Heart right ventricle (tissue), 16 donors: ENCODE data around the gene VANGL2. TPM values are rescaled to one million over a fixed set of nuclear protein-coding genes. Genes with fewer than 3 reads are reported as not detected.

Source experiments
- ATAC-seq, 8 donors: fragments of 200-7000 bp; cut with Tn5 transposase; one replicate each; pipeline ENCODE4 v1.9.1; 2020; ENCODE audit warnings: mild to moderate bottlenecking in 8 of 8, moderate library complexity in 8 of 8, moderate number of reproducible peaks in 1 of 8
- DNase-seq, 2 donors: peaks; one replicate each; pipeline ENCODE4 v3.0.0-alpha.2; 2020
- H3K27ac ChIP-seq, 10 donors: fragments of 200-600 bp; sonication (generic) in 2 of 10; one replicate each; pipeline versions ENCODE4 v1.5.0 to v1.8.0; 2020 to 2022; ENCODE audit warnings: mild to moderate bottlenecking in 3 of 10
- H3K27me3 ChIP-seq, 7 donors: fragments of 200-600 bp; one replicate each; pipeline ENCODE4 v1.8.0; 2021 to 2022; ENCODE audit warnings: mild to moderate bottlenecking in 2 of 7
- H3K36me3 ChIP-seq, 9 donors: fragments of 200-600 bp; sonication (generic) in 1 of 9; one replicate each; pipeline versions ENCODE4 v1.5.0 to v1.8.0; 2020 to 2022; ENCODE audit warnings: mild to moderate bottlenecking in 2 of 9
- H3K4me1 ChIP-seq, 9 donors: fragments of 200-600 bp; sonication (generic) in 1 of 9; one replicate each; pipeline versions ENCODE4 v1.5.0 to v1.8.0; 2020 to 2022; ENCODE audit warnings: mild to moderate bottlenecking in 4 of 9
- H3K4me3 ChIP-seq, 10 donors: fragments of 200-600 bp; sonication (generic) in 2 of 10; one replicate each; pipeline versions ENCODE4 v1.5.0 to v1.8.0; 2020 to 2022; ENCODE audit warnings: mild to moderate bottlenecking in 7 of 10, moderate library complexity in 2 of 10
- H3K9me3 ChIP-seq, 11 donors: fragments of 200-600 bp in 10 of 11; sonication (generic) in 2 of 11; one replicate each; pipeline versions ENCODE4 v1.5.0 to v1.8.0; 2013 to 2022; ENCODE audit warnings: mild to moderate bottlenecking in 2 of 11, control low read depth in 1 of 11, moderate library complexity in 1 of 11
- CTCF ChIP-seq, 9 donors: fragments of 200-600 bp; sonication (generic) in 2 of 9; IDR thresholded peaks; one replicate each; pipeline versions ENCODE4 v1.5.0 to v1.8.0; 2021 to 2022; ENCODE audit warnings: antibody characterized with exemption in 9 of 9, mild to moderate bottlenecking in 5 of 9, moderate library complexity in 1 of 9
- WGBS, 2 donors: extraction: QIAGEN DNeasy Blood & Tissue Kit; methylation state at CpG; one replicate each; pipeline ENCODE4 v1.1.7; 2013; ENCODE audit warnings: inconsistent platforms in 1 of 2; 5-methylcytosine and 5-hydroxymethylcytosine counted together
- intact Hi-C, 10 donors: fragments of 100-400 bp; cut with DNase I; formaldehyde crosslinking; loops; one replicate each; pipeline versions ENCODE4 v1.11.1 to v1.14.2; 2022
- polyA plus RNA-seq, 2 donors: library from polyadenylated mRNA; stranded (reverse); fragments of 200-250 nt; gene quantifications; one replicate each; pipeline ENCODE4 v1.2.3, GENCODE V29; 2013
- total RNA-seq, 10 donors: library from RNA; stranded (reverse); fragmentation: NEBNext Ultra II Directional in 3 of 10; extraction: Animal tissue kit (Norgen Biotek cat#: 25700) in 3 of 10; gene quantifications; one replicate each; pipeline versions ENCODE4 v1.2.1 to v1.2.4, GENCODE V29; 2021 to 2023
- donor health status: Arrhythmogenic right ventricular cardiomyopathy.
- donor health status: ischemic (EF 13 %, LVEDD 7.1; RV severe dilation, severe dysfunction).
- donor health status: healthy with polysubstance abuse.
- donor health status: DM: no; HTN: yes; CAD: no.
- donor health status: DM: no; HTN: no; CAD: no.
- donor health status: ischemic (EF 25% LVEDD 6.9; RV normal size, moderate dysfunction).
- donor health status: ischemic (EF 25% LVEDD 5.7; RV mildly dilated, moderate dysfunction).
- donor health status: healthy.
- donor health status: DM: yes; HTN: yes; CAD: no.
- donor health status: Ischemic cardiomyopathy.
- donor health status: ischemic (EF 35%, LVEDD 5.7; RV mildly dilated, moderate dysfunction).
- donor health status: nonischemic (EF 11% LVEDD 7.7; RV severe dilation, severe dysfunction).
- donor health status: DM: yes; HTN: yes; CAD: no.
- donor health status: PGD.
- donor health status: ischemic (EF 29% LVEDD 5.4; RV normal size, mild dysfunction).
- donor health status: nonischemic (EF 23%, LVEDD 6.1; RV moderate dilation, normal function).

VANGL2 gene
- total and polyA plus RNA-seq, 12 donors, result 0.68 to 4.1 (median 1.9) TPM

- Histone ChIP-seq H3K4me3 (no peak overlapping the region), H3K27ac (no peak overlapping the region), H3K27me3 (peaks cover 0 to 8% (median 0%) of the 10 kb centered on the region in 7 donors), H3K9me3 (no peaks in the 10 kb centered on the region), H3K4me1 (peaks cover 0 to 5% (median 0%) of the 10 kb centered on the region in 9 donors), H3K36me3 (no peaks in the 10 kb centered on the region)
- no peak for ATAC-seq
- intact Hi-C loops, result no loop called here
- no peak for TF ChIP-seq CTCF (IDR thresholded peaks at IDR 0.05)
- no peak for DNase-seq
Measured at GRCh38 chr1:160467576-160467975, 67.2 kb downstream of the VANGL2 start.

- intact Hi-C loops, result no loop called here
- Histone ChIP-seq H3K9me3 (no peaks in the 10 kb centered on the region), H3K27me3 (peaks cover 0 to 8% (median 0%) of the 10 kb centered on the region in 7 donors), H3K4me3 (no peak overlapping the region), H3K27ac (no peak overlapping the region), H3K36me3 (no peaks in the 10 kb centered on the region), H3K4me1 (peaks cover 0 to 5% (median 0%) of the 10 kb centered on the region in 9 donors)
- no peak for DNase-seq
- 91 to 97% methylated on average over 1 of the region's 1 CpG for WGBS, 2 donors
- no peak for TF ChIP-seq CTCF (IDR thresholded peaks at IDR 0.05)
- ATAC-seq, result no peak
Measured at GRCh38 chr1:160471253-160471652, 70.9 kb downstream of the VANGL2 start.

GRCh38 chr1:160472112-160472511, 71.7 kb downstream of the VANGL2 start:
- 88 to 89% methylated on average over 3 of the region's 3 CpGs for WGBS, 2 donors
- intact Hi-C loops, result no loop called here
- H3K9me3 ChIP-seq, result no peaks in the 10 kb centered on the region
- no peaks in the 10 kb centered on the region for H3K36me3 ChIP-seq
- no peak overlapping the region for H3K4me3 ChIP-seq
- no peak for TF ChIP-seq CTCF (IDR thresholded peaks at IDR 0.05)
- peaks cover 0 to 5% (median 0%) of the 10 kb centered on the region in 9 donors for H3K4me1 ChIP-seq
- DNase-seq, result no peak
- H3K27ac ChIP-seq, result no peak overlapping the region
- ATAC-seq, result no peak
- H3K27me3 ChIP-seq, result peaks cover 0 to 8% (median 0%) of the 10 kb centered on the region in 7 donors

- intact Hi-C loops, result no loop called here
- no peak for ATAC-seq
- Histone ChIP-seq H3K36me3 (no peaks in the 10 kb centered on the region), H3K4me3 (no peak overlapping the region), H3K27ac (no peak overlapping the region), H3K9me3 (no peaks in the 10 kb centered on the region), H3K27me3 (peaks cover 0 to 8% (median 0%) of the 10 kb centered on the region in 7 donors), H3K4me1 (peaks cover 0 to 5% (median 0%) of the 10 kb centered on the region in 9 donors)
- TF ChIP-seq CTCF (IDR thresholded peaks at IDR 0.05), result no peak
- no peak for DNase-seq
- WGBS, 2 donors, result 89 to 92% methylated on average over 1 of the region's 1 CpG
Measured at GRCh38 chr1:160474392-160475242, 74.3 kb downstream of the VANGL2 start.

Other genes with a start within 250 kb of the VANGL2 start
- gene ATP1A4, start 249.0 kb upstream of the VANGL2 start, total RNA-seq, result 1 to 10 TPM in 1 of 10 donors, under 1 TPM in 4, not detected in 5; 0.14 to 1.5 (median 0.50) TPM
- gene ATP1A4, start 249.0 kb upstream of the VANGL2 start, polyA plus RNA-seq, result under 1 TPM; 0.04 to 0.29 TPM
- gene CASQ1, start 210.0 kb upstream of the VANGL2 start, total RNA-seq, result 10 to 100 TPM; 17.5 to 68.9 (median 45.4) TPM
- 10 to 100 TPM; 27.4 to 39.3 TPM for gene CASQ1, start 210.0 kb upstream of the VANGL2 start, polyA plus RNA-seq
- 100 to 1,000 TPM; 213 to 451 (median 271) TPM for gene PEA15, start 195.2 kb upstream of the VANGL2 start, total RNA-seq
- gene PEA15, start 195.2 kb upstream of the VANGL2 start, polyA plus RNA-seq, result 100 to 1,000 TPM; 244 to 536 TPM
- gene DCAF8, start 138.0 kb upstream of the VANGL2 start, total RNA-seq, result 100 to 1,000 TPM; 122 to 171 (median 154) TPM
- 100 to 1,000 TPM in 1 of 2 donors, 10 to 100 TPM in 1; 47.1 to 101 TPM for gene DCAF8, start 138.0 kb upstream of the VANGL2 start, polyA plus RNA-seq
- 100 to 1,000 TPM in 1 of 10 donors, 10 to 100 TPM in 9; 72.9 to 100 (median 94.1) TPM for gene PEX19, start 115.4 kb upstream of the VANGL2 start, total RNA-seq
- 10 to 100 TPM; 11.9 to 25.2 TPM for gene PEX19, start 115.4 kb upstream of the VANGL2 start, polyA plus RNA-seq
- 100 to 1,000 TPM in 8 of 10 donors, 10 to 100 TPM in 2; 77.7 to 122 (median 112) TPM for gene COPA, start 57.3 kb upstream of the VANGL2 start, total RNA-seq
- gene COPA, start 57.3 kb upstream of the VANGL2 start, polyA plus RNA-seq, result 10 to 100 TPM; 48.2 to 91.3 TPM
- gene NCSTN, start 57.2 kb upstream of the VANGL2 start, total RNA-seq, result 10 to 100 TPM; 59.5 to 87.9 (median 71.2) TPM
- 10 to 100 TPM; 40.2 to 44.2 TPM for gene NCSTN, start 57.2 kb upstream of the VANGL2 start, polyA plus RNA-seq
- gene NHLH1, start 33.5 kb upstream of the VANGL2 start, total RNA-seq, result under 1 TPM in 2 of 10 donors, not detected in 8; 0.09 to 0.12 TPM
- under 1 TPM in 1 of 2 donors, not detected in 1; 0.06 TPM for gene NHLH1, start 33.5 kb upstream of the VANGL2 start, polyA plus RNA-seq
- 1 to 10 TPM in 1 of 10 donors, under 1 TPM in 6, not detected in 3; 0.10 to 2.7 (median 0.33) TPM for gene SLAMF6, start 122.7 kb downstream of the VANGL2 start, total RNA-seq
- under 1 TPM; 0.20 to 0.66 TPM for gene SLAMF6, start 122.7 kb downstream of the VANGL2 start, polyA plus RNA-seq
- gene CD84, start 178.9 kb downstream of the VANGL2 start, total RNA-seq, result 10 to 100 TPM in 1 of 10 donors, 1 to 10 TPM in 8, under 1 TPM in 1; 0.76 to 11.8 (median 2.1) TPM
- gene CD84, start 178.9 kb downstream of the VANGL2 start, polyA plus RNA-seq, result under 1 TPM; 0.25 to 0.73 TPM
- 1 to 10 TPM in 1 of 10 donors, under 1 TPM in 5, not detected in 4; 0.17 to 3.8 (median 0.32) TPM for gene SLAMF1, start 246.5 kb downstream of the VANGL2 start, total RNA-seq
- under 1 TPM; 0.19 to 0.44 TPM for gene SLAMF1, start 246.5 kb downstream of the VANGL2 start, polyA plus RNA-seq